Activated T-helper 9 cell treated with anti-CD3 and anti-CD28 coated beads, Interleukin-2, amount 50 U/mL, for 16 hours (primary cell): ENCODE measurements around the gene DLD.
"Not testable (repeated sequence)": the region's sequence is repeated elsewhere in the genome, so short reads cannot be mapped to it uniquely, and the experiment has no call there.

ENCODE experiments used
- DNase-seq: peaks from one replicate; pipeline ENCODE4 v3.0.0-alpha.2; 2020; ENCODE audit warnings: low read depth

The DLD gene

GRCh38 chr7:107945332-107945731, 54.3 kb downstream of the DLD start:
- DNase-seq = no peak

GRCh38 chr7:107946451-107946850, 55.5 kb downstream of the DLD start:
- DNase-seq = no peak

GRCh38 chr7:107946881-107947280, 55.9 kb downstream of the DLD start:
- DNase-seq = no peak

- DNase-seq = no peak
Measured at GRCh38 chr7:107948645-107949442, 57.9 kb downstream of the DLD start.

GRCh38 chr7:107949443-107949935, 58.5 kb downstream of the DLD start:
- DNase-seq = no peak

GRCh38 chr7:107951172-107951787, 60.3 kb downstream of the DLD start:
- no peak for DNase-seq

GRCh38 chr7:107951896-107952295, 60.9 kb downstream of the DLD start:
- no peak for DNase-seq

GRCh38 chr7:107953265-107953923, 62.4 kb downstream of the DLD start:
- DNase-seq = no peak

- no peak for DNase-seq
Measured at GRCh38 chr7:107953924-107954303, 62.9 kb downstream of the DLD start.

GRCh38 chr7:107955394-107955793, 64.4 kb downstream of the DLD start:
- no peak for DNase-seq

GRCh38 chr7:107956950-107957349, 66.0 kb downstream of the DLD start:
- DNase-seq = not testable (repeated sequence)

- DNase-seq = no peak
Measured at GRCh38 chr7:107957436-107957835, 66.5 kb downstream of the DLD start.

GRCh38 chr7:107958764-107959526, 68.0 kb downstream of the DLD start:
- no peak for DNase-seq

- DNase-seq = no peak
Measured at GRCh38 chr7:107959527-107959898, 68.5 kb downstream of the DLD start.

- no peak for DNase-seq
Measured at GRCh38 chr7:107960272-107960671, 69.3 kb downstream of the DLD start.

GRCh38 chr7:107961405-107961804, 70.4 kb downstream of the DLD start:
- no peak for DNase-seq

GRCh38 chr7:107962817-107963216, 71.8 kb downstream of the DLD start:
- DNase-seq = no peak

GRCh38 chr7:107964510-107964909, 73.5 kb downstream of the DLD start:
- DNase-seq = no peak

- DNase-seq = no peak
Measured at GRCh38 chr7:107966711-107967110, 75.7 kb downstream of the DLD start.

- no peak for DNase-seq
Measured at GRCh38 chr7:107967420-107967819, 76.4 kb downstream of the DLD start.

GRCh38 chr7:107968449-107968848, 77.5 kb downstream of the DLD start:
- DNase-seq = no peak

GRCh38 chr7:107969856-107970255, 78.9 kb downstream of the DLD start:
- DNase-seq = no peak
